T1000 (cell line): Measurements from ENCODE around the gene PDILT.
A peak's percentile ranks its signal among the peaks of the same experiment; 100 is the strongest.

Experiments
- DNase-seq: peaks from one replicate; lab custom pipeline; 2025; ENCODE audit warnings: mixed read lengths; lab: John Stamatoyannopoulos, UW

PDILT gene

GRCh38 chr16:20401475-20402016, 3.0 kb downstream of the PDILT start:
- DNase-seq = no peak

GRCh38 chr16:20401066-20401465, 3.5 kb downstream of the PDILT start:
- no peak for DNase-seq

GRCh38 chr16:20399185-20399584, 5.4 kb downstream of the PDILT start:
- DNase-seq = no peak

- no peak for DNase-seq
These were observed 5.9 kb downstream of the PDILT start for GRCh38 chr16:20398603-20399002.

GRCh38 chr16:20397468-20398074, 7.0 kb downstream of the PDILT start:
- no peak for DNase-seq

GRCh38 chr16:20396846-20397467, 7.6 kb downstream of the PDILT start:
- DNase-seq = no peak

- DNase-seq = no peak
These were observed 8.6 kb downstream of the PDILT start for GRCh38 chr16:20395946-20396345.

GRCh38 chr16:20393801-20394577, 10.5 kb downstream of the PDILT start:
- no peak for DNase-seq

- no peak for DNase-seq
These were observed 13.5 kb downstream of the PDILT start for GRCh38 chr16:20391045-20391444.

- DNase-seq = no peak
These were observed 15.7 kb downstream of the PDILT start for GRCh38 chr16:20388854-20389253.

GRCh38 chr16:20387978-20388377, 16.6 kb downstream of the PDILT start:
- no peak for DNase-seq

- DNase-seq = peak; percentile 26
These were observed 18.4 kb downstream of the PDILT start for GRCh38 chr16:20385844-20386832.

- peak; percentile 12 for DNase-seq
These were observed 21.2 kb downstream of the PDILT start for GRCh38 chr16:20383106-20384029.

GRCh38 chr16:20382202-20382948, 22.2 kb downstream of the PDILT start:
- no peak for DNase-seq

- DNase-seq = no peak
These were observed 23.8 kb downstream of the PDILT start for GRCh38 chr16:20380782-20381181.

- no peak for DNase-seq
These were observed 27.4 kb downstream of the PDILT start for GRCh38 chr16:20377181-20377580.

GRCh38 chr16:20372701-20373100, 31.8 kb downstream of the PDILT start:
- no peak for DNase-seq

- DNase-seq = no peak
These were observed 35.0 kb downstream of the PDILT start for GRCh38 chr16:20369452-20370054.

GRCh38 chr16:20364051-20364450, 40.5 kb downstream of the PDILT start:
- DNase-seq = no peak
